ENCODE results near the gene SASH3. TPM values are rescaled to one million over a fixed set of nuclear protein-coding genes. Genes with fewer than 3 reads are reported as not detected.

Gene SASH3
- total RNA-seq, 4 donors from 2014 or later = 7.3 to 76.3 (median 18.0) TPM

DNA sequence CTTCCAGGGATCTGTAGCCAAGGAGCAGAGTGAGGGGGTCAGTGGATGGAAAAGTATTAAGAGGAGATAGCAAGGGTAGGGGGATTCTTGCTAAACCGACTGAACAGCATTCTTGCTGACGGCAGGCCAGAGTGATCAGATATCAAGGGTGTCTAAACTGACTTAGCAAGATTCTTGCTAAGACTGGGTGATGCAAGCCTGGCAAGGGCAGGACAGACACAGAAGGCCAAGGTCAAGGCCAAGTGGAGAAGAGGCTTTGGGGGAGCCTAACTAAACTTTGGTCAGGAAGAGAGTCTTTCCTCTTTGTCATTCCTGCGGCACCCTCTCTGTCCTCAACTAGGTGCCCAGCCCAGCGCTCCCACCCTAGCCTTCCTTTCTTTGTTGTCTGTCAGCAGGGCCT is 40.2 kb upstream of the SASH3 start:
- TF ChIP-seq, protein P1, sequence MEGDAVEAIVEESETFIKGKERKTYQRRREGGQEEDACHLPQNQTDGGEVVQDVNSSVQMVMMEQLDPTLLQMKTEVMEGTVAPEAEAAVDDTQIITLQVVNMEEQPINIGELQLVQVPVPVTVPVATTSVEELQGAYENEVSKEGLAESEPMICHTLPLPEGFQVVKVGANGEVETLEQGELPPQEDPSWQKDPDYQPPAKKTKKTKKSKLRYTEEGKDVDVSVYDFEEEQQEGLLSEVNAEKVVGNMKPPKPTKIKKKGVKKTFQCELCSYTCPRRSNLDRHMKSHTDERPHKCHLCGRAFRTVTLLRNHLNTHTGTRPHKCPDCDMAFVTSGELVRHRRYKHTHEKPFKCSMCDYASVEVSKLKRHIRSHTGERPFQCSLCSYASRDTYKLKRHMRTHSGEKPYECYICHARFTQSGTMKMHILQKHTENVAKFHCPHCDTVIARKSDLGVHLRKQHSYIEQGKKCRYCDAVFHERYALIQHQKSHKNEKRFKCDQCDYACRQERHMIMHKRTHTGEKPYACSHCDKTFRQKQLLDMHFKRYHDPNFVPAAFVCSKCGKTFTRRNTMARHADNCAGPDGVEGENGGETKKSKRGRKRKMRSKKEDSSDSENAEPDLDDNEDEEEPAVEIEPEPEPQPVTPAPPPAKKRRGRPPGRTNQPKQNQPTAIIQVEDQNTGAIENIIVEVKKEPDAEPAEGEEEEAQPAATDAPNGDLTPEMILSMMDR (IDR thresholded peaks at IDR 0.05; ENCODE audit: low read depth) = no peak

DNA sequence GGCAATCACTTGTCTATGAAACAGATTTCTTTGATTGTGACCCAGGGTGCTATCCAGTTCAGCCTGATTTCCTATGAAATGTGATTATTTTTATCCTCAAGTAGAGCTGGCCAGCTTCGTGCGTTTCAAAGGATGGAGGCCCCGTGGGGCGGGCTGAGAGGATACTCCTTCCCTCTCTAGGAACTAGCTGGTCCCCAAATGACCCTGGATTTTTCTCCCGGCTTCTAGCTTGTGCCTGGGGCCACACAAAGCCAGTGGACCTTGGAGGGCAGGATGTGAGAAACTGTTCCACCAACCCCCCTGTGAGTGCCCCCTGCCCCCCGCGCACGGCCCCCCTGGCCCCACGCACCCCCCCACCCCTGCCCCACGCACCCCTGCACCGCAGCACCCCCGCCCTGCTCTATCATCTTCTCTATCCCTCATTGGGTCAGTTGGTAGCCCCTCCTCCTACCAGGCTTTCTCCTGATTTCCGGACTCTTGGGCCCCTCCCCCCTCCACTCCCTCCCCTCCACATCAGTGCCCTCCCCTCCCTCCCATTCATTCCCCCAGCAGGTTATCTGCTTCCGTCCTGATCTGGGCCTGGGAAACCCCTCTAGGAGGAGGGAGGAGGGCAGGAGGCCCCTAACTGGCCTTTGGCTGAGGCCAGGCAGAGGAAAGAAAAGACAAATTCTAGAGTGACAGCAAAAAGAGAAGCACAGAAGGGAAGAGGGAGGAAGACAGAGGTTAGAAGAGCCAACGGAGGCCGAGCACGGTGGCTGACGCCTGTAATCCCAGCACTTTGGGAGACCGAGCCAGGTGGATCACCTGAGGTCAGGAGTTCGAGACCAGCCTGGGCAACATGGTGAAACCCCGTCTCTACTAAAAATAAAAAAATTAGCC is 37.6 kb upstream of the SASH3 start:
- TF ChIP-seq, protein P1 (IDR thresholded peaks at IDR 0.05; ENCODE audit: low read depth) = no peak

DNA sequence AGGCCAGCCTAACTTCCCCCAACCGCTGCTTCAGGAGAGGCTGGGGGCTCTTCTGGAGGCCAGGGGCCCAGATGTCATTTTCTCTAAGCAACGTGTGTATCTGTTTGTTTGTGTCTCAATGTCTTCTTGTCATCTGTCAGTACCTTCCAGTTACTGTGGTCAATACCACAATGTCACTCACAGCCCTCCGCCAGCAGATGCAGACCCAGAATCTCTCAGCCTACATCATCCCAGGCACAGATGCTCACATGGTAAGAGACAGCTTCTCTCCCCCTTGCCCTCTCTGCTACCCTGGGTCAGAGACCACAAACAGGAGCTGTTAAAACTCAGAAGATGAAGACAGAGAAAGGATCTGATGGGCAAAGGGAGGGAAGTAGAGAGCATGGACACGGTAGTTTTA is 35.9 kb upstream of the SASH3 start:
- TF ChIP-seq, protein P1 (IDR thresholded peaks at IDR 0.05; ENCODE audit: low read depth) = no peak

DNA sequence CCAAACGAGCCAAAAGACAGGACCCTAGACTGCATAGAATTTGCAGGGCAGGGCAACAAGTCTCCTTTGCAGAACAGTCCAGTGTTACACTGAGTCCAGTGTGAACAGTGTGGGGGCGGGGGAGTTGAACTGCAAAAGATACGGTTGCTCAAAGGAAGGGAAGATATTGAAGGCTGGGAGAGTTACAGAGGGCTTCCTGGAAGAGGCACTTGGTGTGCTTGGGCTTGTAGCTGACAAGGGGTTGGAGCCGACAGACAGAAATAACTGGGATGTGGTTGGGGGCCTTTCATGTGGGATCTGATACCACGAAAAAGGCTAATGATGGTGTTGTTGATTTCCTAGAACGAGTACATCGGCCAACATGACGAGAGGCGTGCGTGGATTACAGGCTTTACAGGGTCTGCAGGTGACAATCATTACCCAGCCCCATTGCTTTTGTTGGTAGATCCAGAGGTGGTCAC is 34.9 kb upstream of the SASH3 start:
- TF ChIP-seq, protein P1 (IDR thresholded peaks at IDR 0.05; ENCODE audit: low read depth) = no peak

DNA sequence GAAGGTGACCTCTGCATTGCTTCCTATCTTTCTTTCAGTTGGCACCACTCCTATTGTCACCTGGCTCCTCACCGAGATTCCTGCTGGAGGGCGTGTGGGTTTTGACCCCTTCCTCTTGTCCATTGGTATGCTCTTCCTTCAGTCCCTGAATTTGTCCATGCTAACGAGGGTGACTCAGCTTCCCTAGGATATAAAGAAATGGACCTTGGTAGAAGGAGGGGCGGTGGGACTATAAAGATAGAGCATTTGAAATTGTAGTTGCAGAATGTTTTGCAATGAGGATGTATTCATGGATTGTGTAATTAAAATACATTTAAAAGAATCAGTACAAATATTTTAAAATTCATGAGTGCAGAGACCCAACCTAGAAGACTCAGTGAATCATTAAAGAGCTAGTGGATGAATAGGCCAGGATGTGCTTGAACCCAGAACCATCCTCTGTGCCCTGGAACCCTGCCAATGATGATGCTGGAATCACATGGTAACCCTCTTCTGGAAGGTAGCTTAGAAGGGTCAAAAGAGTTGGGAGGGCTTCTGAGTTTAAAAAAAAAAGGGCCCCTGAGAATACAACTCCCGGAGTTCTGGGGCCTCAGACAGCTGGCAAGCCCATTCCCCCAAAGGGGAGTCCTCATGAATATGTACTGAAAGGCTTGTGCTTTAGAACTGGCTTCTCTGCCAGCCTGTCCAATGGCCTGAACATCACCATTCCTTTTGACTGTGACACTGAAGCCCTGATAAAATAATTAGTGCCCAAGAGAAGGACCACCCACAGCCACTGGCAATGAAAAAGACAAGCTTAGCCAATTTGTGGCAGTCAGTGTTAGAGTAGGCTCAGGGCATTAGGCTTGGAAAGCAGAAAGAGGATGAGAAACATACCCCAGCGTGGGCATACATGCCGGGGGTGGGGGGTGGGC is 32.9 kb upstream of the SASH3 start:
- TF ChIP-seq, protein P1 (IDR thresholded peaks at IDR 0.05; ENCODE audit: low read depth) = no peak

DNA sequence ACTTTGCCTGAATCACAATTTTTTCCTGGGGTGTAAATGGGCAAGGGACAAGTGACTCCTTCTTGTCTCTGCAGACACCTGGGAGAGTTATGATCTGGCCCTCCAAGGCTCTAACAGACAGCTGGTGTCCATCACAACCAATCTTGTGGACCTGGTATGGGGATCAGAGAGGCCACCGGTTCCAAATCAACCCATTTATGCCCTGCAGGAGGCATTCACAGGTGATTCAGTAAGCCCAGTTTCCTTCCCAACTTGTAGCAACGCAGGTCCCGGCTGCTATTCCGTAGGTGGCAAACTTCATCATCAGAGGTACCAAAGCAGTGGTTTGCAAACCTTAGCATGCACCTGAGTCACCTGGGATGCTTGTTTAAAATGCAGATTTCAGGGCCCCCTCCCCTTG is 32.2 kb upstream of the SASH3 start:
- TF ChIP-seq, protein P1 (IDR thresholded peaks at IDR 0.05; ENCODE audit: low read depth) = no peak

DNA sequence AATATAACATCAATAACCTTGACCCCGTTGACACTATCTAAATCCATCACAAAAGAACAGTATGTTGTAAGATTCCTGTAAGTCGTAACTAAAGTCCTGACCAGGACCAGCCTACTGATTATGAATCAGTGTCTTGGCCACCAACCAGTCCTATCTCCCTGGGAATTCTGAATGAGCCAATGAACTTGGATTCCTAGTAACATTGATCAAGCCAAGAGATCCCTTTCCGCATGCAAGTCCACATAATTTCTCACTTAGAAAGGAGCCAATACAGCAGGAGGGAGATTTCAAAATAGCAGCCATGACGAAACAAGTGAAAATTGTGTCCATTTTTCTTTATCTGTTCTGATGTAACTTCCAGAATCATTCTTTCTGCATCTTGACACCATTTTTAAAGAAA is 31.4 kb upstream of the SASH3 start:
- TF ChIP-seq, protein P1 (IDR thresholded peaks at IDR 0.05; ENCODE audit: low read depth) = no peak
